ENCODE data around the gene GMDS.

GRCh38 chr6:1890987-1891386 is 354.4 kb downstream of the GMDS start:
- TF ChIP-seq CTCF (conservative IDR thresholded peaks at IDR 0.05 in 1 of 2, IDR thresholded peaks at IDR 0.05 in 1 of 2; ENCODE audit: extremely low read depth in 1 of 2, insufficient read depth in 1 of 2, low read depth in 1 of 2, low read length in 2 of 2), result no peak
- TF ChIP-seq EZH2 (IDR thresholded peaks at IDR 0.05; ENCODE audit: borderline replicate concordance, low read length), result no peak
